H9 (cell line): ENCODE results near the gene KLK7. TPM values are rescaled to one million over a fixed set of nuclear protein-coding genes. Genes with fewer than 3 reads are reported as not detected.

Experiments used
- DNase-seq: peaks from one replicate; pipeline ENCODE4 v3.0.0-alpha.2; 2017
- H2AFZ ChIP-seq: one replicate; pipeline ENCODE4 v1.6.1; 2013; ENCODE audit warnings: mild to moderate bottlenecking, low read length, control low read depth, moderate library complexity
- H2AK5ac ChIP-seq: 2 replicates; pipeline ENCODE4 v1.6.1; 2013; ENCODE audit warnings: low read length, control low read depth, mixed read lengths; ENCODE audit not compliant: insufficient read length
- H2BK120ac ChIP-seq: one replicate; pipeline ENCODE4 v1.6.1; 2013; ENCODE audit warnings: low read depth, mild to moderate bottlenecking, low read length, control low read depth, inconsistent platforms; ENCODE audit not compliant: poor library complexity, severe bottlenecking
- H2BK12ac ChIP-seq: 2 replicates; pipeline ENCODE4 v1.6.1; 2013; ENCODE audit warnings: low read length, control low read depth, mixed read lengths, low read depth; ENCODE audit not compliant: insufficient read length
- H2BK15ac ChIP-seq: 2 replicates; pipeline ENCODE4 v1.6.1; 2013; ENCODE audit warnings: low read depth, low read length, control low read depth
- H2BK20ac ChIP-seq: one replicate; pipeline ENCODE4 v1.6.1; 2013; ENCODE audit warnings: low read depth, mild to moderate bottlenecking, low read length, control low read depth, inconsistent platforms; ENCODE audit not compliant: poor library complexity, severe bottlenecking
- H2BK5ac ChIP-seq: 2 replicates; pipeline ENCODE4 v1.6.1; 2013; ENCODE audit warnings: low read length, control low read depth, mixed read lengths; ENCODE audit not compliant: insufficient read length
- H3K14ac ChIP-seq: 2 replicates; pipeline ENCODE4 v1.6.1; 2013; ENCODE audit warnings: low read length, control low read depth; ENCODE audit not compliant: insufficient read depth
- H3K18ac ChIP-seq: 2 replicates; pipeline ENCODE4 v1.6.1; 2013; ENCODE audit warnings: low read depth, mild to moderate bottlenecking, mixed read lengths, low read length, control low read depth; ENCODE audit not compliant: insufficient read length
- H3K23ac ChIP-seq: 2 replicates; pipeline ENCODE4 v1.6.1; 2013; ENCODE audit warnings: low read length, control low read depth, mixed read lengths, low read depth; ENCODE audit not compliant: insufficient read length
- H3K23me2 ChIP-seq: 2 replicates; pipeline ENCODE4 v1.6.1; 2013; ENCODE audit warnings: low read depth, mild to moderate bottlenecking, mixed read lengths, low read length, control low read depth; ENCODE audit not compliant: insufficient read length, poor library complexity, severe bottlenecking
- H3K27ac ChIP-seq: 2 replicates; pipeline ENCODE4 v1.5.1; 2013; ENCODE audit warnings: low read length, control low read depth, mixed read lengths, low read depth; ENCODE audit not compliant: insufficient read length
- H3K27me3 ChIP-seq: 2 replicates; pipeline ENCODE4 v1.6.1; 2013; ENCODE audit warnings: low read length, control low read depth, inconsistent platforms; ENCODE audit not compliant: insufficient read depth
- H3K4ac ChIP-seq: 2 replicates; pipeline ENCODE4 v1.6.1; 2013; ENCODE audit warnings: low read depth, mild to moderate bottlenecking, control low read depth, inconsistent platforms, low read length, moderate library complexity
- H3K4me1 ChIP-seq: 2 replicates; pipeline ENCODE4 v1.6.1; 2013; ENCODE audit warnings: low read length, control low read depth, inconsistent platforms; ENCODE audit not compliant: insufficient read depth
- H3K4me2 ChIP-seq: 2 replicates; pipeline ENCODE4 v1.6.1; 2013; ENCODE audit warnings: low read length, control low read depth, mixed read lengths; ENCODE audit not compliant: insufficient read length, insufficient read depth
- H3K56ac ChIP-seq: 2 replicates; pipeline ENCODE4 v1.6.1; 2013; ENCODE audit warnings: low read depth, mild to moderate bottlenecking, mixed read lengths, low read length, control low read depth; ENCODE audit not compliant: insufficient read length
- H3K79me1 ChIP-seq: 2 replicates; pipeline ENCODE4 v1.6.1; 2013; ENCODE audit warnings: low read depth, mild to moderate bottlenecking, moderate library complexity, low read length, control low read depth, inconsistent platforms; ENCODE audit not compliant: insufficient read depth, poor library complexity, severe bottlenecking
- H3K79me2 ChIP-seq: 2 replicates; pipeline ENCODE4 v1.6.1; 2013; ENCODE audit warnings: low read length, control low read depth, inconsistent platforms; ENCODE audit not compliant: insufficient read depth
- H3K9ac ChIP-seq: 2 replicates; pipeline ENCODE4 v1.6.1; 2013; ENCODE audit warnings: low read length, control low read depth, mixed read lengths; ENCODE audit not compliant: insufficient read length; ENCODE audit errors: extremely low read depth
- H3K9me3 ChIP-seq: one replicate; pipeline ENCODE4 v1.6.1; 2013; ENCODE audit warnings: low read depth, low read length, inconsistent platforms; ENCODE audit not compliant: control insufficient read depth
- H3T11ph ChIP-seq: one replicate; pipeline ENCODE4 v1.6.1; 2013; ENCODE audit warnings: mild to moderate bottlenecking, low read length, control low read depth, inconsistent platforms
- H4K20me1 ChIP-seq: one replicate; pipeline ENCODE4 v1.6.1; 2013; ENCODE audit not compliant: control insufficient read depth, insufficient read length, insufficient read depth
- H4K5ac ChIP-seq: 2 replicates; pipeline ENCODE4 v1.6.1; 2013; ENCODE audit warnings: low read depth, mild to moderate bottlenecking, mixed read lengths, low read length, control low read depth; ENCODE audit not compliant: insufficient read length
- H4K8ac ChIP-seq: replicated peaks from 2 replicates; pipeline ENCODE4 v1.6.1; 2013; ENCODE audit warnings: low read length, control low read depth, mixed read lengths, low read depth; ENCODE audit not compliant: insufficient read length
- H4K91ac ChIP-seq: 2 replicates; pipeline ENCODE4 v1.6.1; 2013; ENCODE audit warnings: low read depth, mild to moderate bottlenecking, moderate library complexity, mixed read lengths, low read length, control low read depth; ENCODE audit not compliant: insufficient read length
- H3K27ac Mint-ChIP-seq, 3 experiments: 2 replicates in 2 of 3; 3 replicates in 1 of 3; pipeline ENCODE4 v1.8.0; 2020 to 2021; ENCODE audit warnings: mixed read lengths in 3 of 3, mild to moderate bottlenecking in 1 of 3, moderate library complexity in 1 of 3
- H3K27me3 Mint-ChIP-seq: 2 replicates; pipeline ENCODE4 v1.8.0; 2021; ENCODE audit warnings: low read depth, mild to moderate bottlenecking, moderate library complexity, mixed read lengths
- H3K36me3 Mint-ChIP-seq, 3 experiments: 2 replicates in 2 of 3; 3 replicates in 1 of 3; pipeline ENCODE4 v1.8.0; 2020 to 2021; ENCODE audit warnings: low read depth in 3 of 3, mixed read lengths in 3 of 3; ENCODE audit not compliant: insufficient read depth in 1 of 3
- H3K4me1 Mint-ChIP-seq, 2 experiments: 2 replicates each; pipeline ENCODE4 v1.8.0; 2020; ENCODE audit warnings: mixed read lengths in 2 of 2
- H3K4me3 Mint-ChIP-seq, 2 experiments: 2 replicates in 1 of 2; 3 replicates in 1 of 2; pipeline ENCODE4 v1.8.0; 2020 to 2021; ENCODE audit warnings: mild to moderate bottlenecking in 2 of 2, mixed read lengths in 2 of 2, moderate library complexity in 1 of 2
- H3K9me3 Mint-ChIP-seq, 2 experiments: 2 replicates in 1 of 2; 3 replicates in 1 of 2; pipeline ENCODE4 v1.8.0; 2020; ENCODE audit warnings: mild to moderate bottlenecking in 2 of 2, mixed read lengths in 2 of 2, moderate library complexity in 1 of 2
- WGBS: extraction: QIAGEN DNeasy Blood & Tissue Kit; methylation state at CpG from one replicate; pipeline ENCODE4 v1.1.7; 2013; ENCODE audit warnings: missing lambda C conversion rate, low lambda C conversion rate, mixed read lengths; ENCODE audit not compliant: insufficient read length; ENCODE audit errors: extremely low coverage; 5-methylcytosine and 5-hydroxymethylcytosine counted together
- total RNA-seq: library from RNA; stranded (reverse); gene quantifications from 2 replicates; pipeline ENCODE4 v1.2.1, GENCODE V29; 2021
- TF ChIP-seq, protein P1 (sequence below): fragments of 200-600 bp; sonication (generic); conservative IDR thresholded peaks from 3 replicates; pipeline ENCODE4 v1.8.0; 2021; ENCODE audit warnings: antibody characterized with exemption, mild to moderate bottlenecking

The KLK7 gene
- total RNA-seq, 1 experiment from 2014 or later = 0.52 TPM

- Histone ChIP-seq H4K5ac (no peak overlapping the region), H3K56ac (no peak overlapping the region), H3K18ac (no peak overlapping the region), H3K79me1 (no peaks in the 10 kb centered on the region), H3T11ph (no peak overlapping the region), H4K8ac (no peak overlapping the region), H4K91ac (no peak overlapping the region), H3K79me2 (no peaks in the 10 kb centered on the region), H3K9ac (no peak overlapping the region), H3K14ac (0 out of 2 replicates have a peak overlapping the region, but pooled peaks have one; percentile 8), H2AFZ (no peak overlapping the region), H2BK5ac (no peak overlapping the region), H2BK20ac (no peak overlapping the region), H4K20me1 (no peaks in the 10 kb centered on the region), H3K23ac (no peak overlapping the region), H2BK12ac (no peak overlapping the region), H3K23me2 (no peaks in the 10 kb centered on the region), H3K27me3 (no peaks in the 10 kb centered on the region), H3K9me3 (no peaks in the 10 kb centered on the region), H3K27ac (no peak overlapping the region), H2AK5ac (no peak overlapping the region), H3K4me1 (no peaks in the 10 kb centered on the region), H2BK120ac (no peak overlapping the region), H2BK15ac (no peak overlapping the region), H3K4me2 (no peak overlapping the region), H3K4ac (no peak overlapping the region)
- no peaks in the 10 kb centered on the region; a peak in 1 of 5 replicates for H3K9me3 Mint-ChIP-seq
- H3K27ac Mint-ChIP-seq = peak overlapping the region in 1 of 3 experiments; percentile 58; a peak in 1 of 7 replicates
- no peak for DNase-seq
- TF ChIP-seq, protein P1, sequence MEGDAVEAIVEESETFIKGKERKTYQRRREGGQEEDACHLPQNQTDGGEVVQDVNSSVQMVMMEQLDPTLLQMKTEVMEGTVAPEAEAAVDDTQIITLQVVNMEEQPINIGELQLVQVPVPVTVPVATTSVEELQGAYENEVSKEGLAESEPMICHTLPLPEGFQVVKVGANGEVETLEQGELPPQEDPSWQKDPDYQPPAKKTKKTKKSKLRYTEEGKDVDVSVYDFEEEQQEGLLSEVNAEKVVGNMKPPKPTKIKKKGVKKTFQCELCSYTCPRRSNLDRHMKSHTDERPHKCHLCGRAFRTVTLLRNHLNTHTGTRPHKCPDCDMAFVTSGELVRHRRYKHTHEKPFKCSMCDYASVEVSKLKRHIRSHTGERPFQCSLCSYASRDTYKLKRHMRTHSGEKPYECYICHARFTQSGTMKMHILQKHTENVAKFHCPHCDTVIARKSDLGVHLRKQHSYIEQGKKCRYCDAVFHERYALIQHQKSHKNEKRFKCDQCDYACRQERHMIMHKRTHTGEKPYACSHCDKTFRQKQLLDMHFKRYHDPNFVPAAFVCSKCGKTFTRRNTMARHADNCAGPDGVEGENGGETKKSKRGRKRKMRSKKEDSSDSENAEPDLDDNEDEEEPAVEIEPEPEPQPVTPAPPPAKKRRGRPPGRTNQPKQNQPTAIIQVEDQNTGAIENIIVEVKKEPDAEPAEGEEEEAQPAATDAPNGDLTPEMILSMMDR = no peak
- no peaks in the 10 kb centered on the region for H3K36me3 Mint-ChIP-seq
- H3K27me3 Mint-ChIP-seq = peaks cover 5% of the 10 kb centered on the region
- peaks cover 24 to 45% of the 10 kb centered on the region in 2 experiments for H3K4me1 Mint-ChIP-seq
- H3K4me3 Mint-ChIP-seq = peak overlapping the region in 1 of 2 experiments; percentile 3; a peak in 1 of 5 replicates
- WGBS = no CpG with 5 or more reads among the region's 14 CpGs
These were observed 43.5 kb upstream of the KLK7 start for GRCh38 chr19:51027126-51027806.
